Gastroesophageal sphincter (tissue), 4 donors: ENCODE results near the gene PSD. TPM values are rescaled to one million over a fixed set of nuclear protein-coding genes. Genes with fewer than 3 reads are reported as not detected.

ENCODE experiments used
- ATAC-seq: fragments of 150-250 bp; one replicate; pipeline ENCODE4 v1.9.1; 2016; ENCODE audit warnings: mild to moderate bottlenecking, moderate library complexity
- H3K27ac ChIP-seq, 4 donors: fragments of 200-600 bp; sonication (generic) in 3 of 4; 1 replicate in 3 of 4; 2 replicates in 1 of 4; pipeline ENCODE4 v1.5.1; 2016 to 2019
- H3K27me3 ChIP-seq: fragments of 200-600 bp; sonication (generic); one replicate; pipeline ENCODE4 v1.5.1; 2019
- H3K36me3 ChIP-seq, 2 donors: fragments of 200-600 bp; sonication (generic); one replicate each; pipeline ENCODE4 v1.5.1; 2019; ENCODE audit warnings: control low read depth in 1 of 2
- H3K4me1 ChIP-seq, 3 donors: fragments of 200-600 bp; sonication (generic); 1 replicate in 2 of 3; 2 replicates in 1 of 3; pipeline ENCODE4 v1.5.1; 2016 to 2019; ENCODE audit warnings: control low read depth in 2 of 3
- H3K4me3 ChIP-seq, 2 donors: fragments of 200-600 bp; sonication (generic); one replicate each; pipeline ENCODE4 v1.5.1; 2019; ENCODE audit warnings: mild to moderate bottlenecking in 1 of 2, moderate library complexity in 1 of 2
- H3K9me3 ChIP-seq, 3 donors: fragments of 200-600 bp; sonication (generic); one replicate each; pipeline ENCODE4 v1.5.1; 2017 to 2019; ENCODE audit warnings: control low read depth in 2 of 3
- EP300 ChIP-seq: sonication (generic); formaldehyde crosslinking; IDR thresholded peaks from one replicate; pipeline ENCODE4 v1.6.1; 2017; ENCODE audit warnings: antibody characterized with exemption, mild to moderate bottlenecking
- POLR2A ChIP-seq, 2 donors: fragments of 450-650 bp; IDR thresholded peaks; one replicate each; pipeline ENCODE4 v1.6.1; 2017; ENCODE audit warnings: antibody characterized with exemption in 2 of 2, mild to moderate bottlenecking in 2 of 2, moderate library complexity in 1 of 2
- POLR2AphosphoS5 ChIP-seq: sonication (generic); formaldehyde crosslinking; IDR thresholded peaks from one replicate; pipeline ENCODE4 v1.6.1; 2017; ENCODE audit warnings: antibody characterized with exemption
- WGBS, 2 donors: methylation state at CpG; one replicate each; pipeline ENCODE4 v1.1.5; 2018; ENCODE audit warnings: low coverage in 1 of 2; 5-methylcytosine and 5-hydroxymethylcytosine counted together
- total RNA-seq, 4 donors: library from RNA; depleted of rRNA; stranded (reverse); fragments of >200 nt; gene quantifications; one replicate each; pipeline ENCODE4 v1.1.0, GENCODE V29; 2016
- TF ChIP-seq, protein P1 (sequence below), 4 experiments: fragments of 200-600 bp in 2 of 4; fragments of 450-650 bp in 2 of 4; sonication (generic) in 1 of 4; IDR thresholded peaks; one replicate each; pipeline ENCODE4 v1.5.1; 2017 to 2019; ENCODE audit warnings: antibody characterized with exemption in 4 of 4, mild to moderate bottlenecking in 2 of 4, moderate library complexity in 2 of 4

The PSD gene
- total RNA-seq, 4 donors from 2014 or later = 28.6 to 195 (median 41.4) TPM

DNA sequence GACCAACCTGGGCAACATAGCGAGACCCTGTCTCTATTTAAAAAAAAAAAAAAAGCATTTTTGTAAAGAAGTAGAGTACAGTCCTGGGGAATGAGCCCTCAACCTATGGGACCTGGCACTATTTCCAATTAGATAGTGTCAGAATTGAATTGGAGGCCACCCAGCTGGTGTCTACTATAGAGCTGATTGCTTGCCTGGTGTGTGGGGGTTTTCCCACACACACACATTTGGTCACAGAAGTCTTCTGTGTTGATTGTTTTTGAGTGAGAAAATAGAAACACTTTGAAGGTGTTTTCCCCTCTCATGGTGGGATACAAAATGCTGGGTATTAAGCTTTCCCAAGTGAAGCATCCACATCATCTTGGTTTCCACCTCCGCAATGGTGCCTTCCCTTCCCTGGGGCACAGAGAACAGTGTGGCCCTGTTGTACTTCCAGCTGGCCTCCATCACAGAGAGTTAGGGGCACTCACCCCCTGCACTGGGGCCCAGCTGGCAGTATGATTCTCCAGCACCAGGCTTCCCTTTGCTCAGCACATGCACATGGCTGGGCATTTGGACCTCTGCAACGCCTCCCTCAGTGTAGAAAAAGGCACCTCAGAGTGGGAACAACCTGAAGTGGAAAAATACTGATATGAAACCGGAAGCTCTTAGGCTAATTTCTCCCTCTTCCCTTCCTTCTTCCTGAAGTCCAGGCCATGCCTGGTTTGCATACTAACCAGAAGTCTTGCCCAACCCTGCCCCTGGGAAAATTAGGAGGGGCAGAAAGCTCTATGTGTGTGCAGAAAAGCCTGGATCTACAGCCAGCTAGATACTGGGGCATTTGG is 33.8 kb downstream of the PSD start:
- TF ChIP-seq EP300 (no peak), POLR2A (IDR thresholded peaks at IDR 0.05) (no peak), POLR2AphosphoS5 (no peak)
- TF ChIP-seq, protein P1, sequence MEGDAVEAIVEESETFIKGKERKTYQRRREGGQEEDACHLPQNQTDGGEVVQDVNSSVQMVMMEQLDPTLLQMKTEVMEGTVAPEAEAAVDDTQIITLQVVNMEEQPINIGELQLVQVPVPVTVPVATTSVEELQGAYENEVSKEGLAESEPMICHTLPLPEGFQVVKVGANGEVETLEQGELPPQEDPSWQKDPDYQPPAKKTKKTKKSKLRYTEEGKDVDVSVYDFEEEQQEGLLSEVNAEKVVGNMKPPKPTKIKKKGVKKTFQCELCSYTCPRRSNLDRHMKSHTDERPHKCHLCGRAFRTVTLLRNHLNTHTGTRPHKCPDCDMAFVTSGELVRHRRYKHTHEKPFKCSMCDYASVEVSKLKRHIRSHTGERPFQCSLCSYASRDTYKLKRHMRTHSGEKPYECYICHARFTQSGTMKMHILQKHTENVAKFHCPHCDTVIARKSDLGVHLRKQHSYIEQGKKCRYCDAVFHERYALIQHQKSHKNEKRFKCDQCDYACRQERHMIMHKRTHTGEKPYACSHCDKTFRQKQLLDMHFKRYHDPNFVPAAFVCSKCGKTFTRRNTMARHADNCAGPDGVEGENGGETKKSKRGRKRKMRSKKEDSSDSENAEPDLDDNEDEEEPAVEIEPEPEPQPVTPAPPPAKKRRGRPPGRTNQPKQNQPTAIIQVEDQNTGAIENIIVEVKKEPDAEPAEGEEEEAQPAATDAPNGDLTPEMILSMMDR (IDR thresholded peaks at IDR 0.05) = no peak
- peak overlapping the region in 2 of 4 donors; percentile 4 to 12 for H3K27ac ChIP-seq

GRCh38 chr10:102384053-102384452 is 34.5 kb downstream of the PSD start:
- no peak overlapping the region for H3K4me3 ChIP-seq
- no peaks in the 10 kb centered on the region for H3K27me3 ChIP-seq
- no peaks in the 10 kb centered on the region for H3K9me3 ChIP-seq
- no peak overlapping the region for H3K27ac ChIP-seq
- peaks cover 0 to 10% (median 0%) of the 10 kb centered on the region in 3 donors for H3K4me1 ChIP-seq
- 32 to 39% methylated on average over 6 of the region's 6 CpGs for WGBS, 2 donors
- no peak for ATAC-seq
- TF ChIP-seq, protein P1 (IDR thresholded peaks at IDR 0.05) = no peak
- TF ChIP-seq EP300 (no peak), POLR2AphosphoS5 (no peak), POLR2A (IDR thresholded peaks at IDR 0.05) (no peak)
- peaks cover 0 to 43% of the 10 kb centered on the region in 2 donors for H3K36me3 ChIP-seq

More for the DNA sequence above, 33.8 kb downstream of the PSD start:
- ATAC-seq = peak; percentile 61
- Histone ChIP-seq H3K4me1 (peaks cover 0 to 10% (median 0%) of the 10 kb centered on the region in 3 donors), H3K36me3 (peaks cover 0 to 35% of the 10 kb centered on the region in 2 donors), H3K9me3 (no peaks in the 10 kb centered on the region), H3K27me3 (no peaks in the 10 kb centered on the region), H3K4me3 (no peak overlapping the region)
- 20 to 81% methylated on average over 1 to 2 of the region's 4 CpGs for WGBS, 2 donors

GRCh38 chr10:102382871-102383270 is 35.7 kb downstream of the PSD start:
- Histone ChIP-seq H3K27ac (no peak overlapping the region), H3K27me3 (no peaks in the 10 kb centered on the region), H3K4me3 (no peak overlapping the region), H3K9me3 (no peaks in the 10 kb centered on the region), H3K36me3 (peaks cover 0 to 55% of the 10 kb centered on the region in 2 donors), H3K4me1 (peaks cover 0 to 10% (median 0%) of the 10 kb centered on the region in 3 donors)
- no peak for ATAC-seq
- WGBS, 2 donors = 83% methylated on average over 4 of the region's 8 CpGs; no CpG with 5 or more reads in 1 of the 2 donors
- TF ChIP-seq EP300 = no peak
- TF ChIP-seq, protein P1 (IDR thresholded peaks at IDR 0.05) = no peak
- TF ChIP-seq POLR2A (IDR thresholded peaks at IDR 0.05) = no peak
- no peak for TF ChIP-seq POLR2AphosphoS5

DNA sequence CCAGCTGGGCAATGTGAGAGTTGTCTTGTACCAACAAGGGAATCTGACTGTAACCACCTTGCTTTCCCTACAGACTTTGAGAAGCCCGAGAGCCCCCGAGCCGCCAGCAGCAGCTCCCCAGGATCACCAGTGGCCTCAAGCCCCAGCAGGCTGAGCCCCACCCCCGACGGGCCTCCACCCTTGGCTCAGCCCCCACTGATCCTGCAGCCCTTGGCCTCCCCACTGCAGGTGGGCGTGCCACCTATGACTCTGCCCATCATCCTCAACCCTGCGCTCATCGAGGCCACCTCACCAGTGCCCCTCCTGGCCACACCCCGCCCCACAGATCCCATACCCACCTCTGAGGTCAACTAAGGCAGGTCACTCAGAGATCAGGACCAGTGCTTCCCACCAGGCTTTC is 36.6 kb downstream of the PSD start:
- 77% methylated on average over 3 of the region's 9 CpGs; no CpG with 5 or more reads in 1 of the 2 donors for WGBS, 2 donors
- ATAC-seq = no peak
- Histone ChIP-seq H3K4me1 (peaks cover 0 to 10% (median 0%) of the 10 kb centered on the region in 3 donors), H3K9me3 (no peaks in the 10 kb centered on the region), H3K27ac (no peak overlapping the region), H3K27me3 (no peaks in the 10 kb centered on the region), H3K4me3 (no peak overlapping the region), H3K36me3 (peaks cover 0 to 64% of the 10 kb centered on the region in 2 donors)
- no peak for TF ChIP-seq POLR2A (IDR thresholded peaks at IDR 0.05)
- no peak for TF ChIP-seq EP300
- no peak for TF ChIP-seq POLR2AphosphoS5
- TF ChIP-seq, protein P1 (IDR thresholded peaks at IDR 0.05) = no peak

DNA sequence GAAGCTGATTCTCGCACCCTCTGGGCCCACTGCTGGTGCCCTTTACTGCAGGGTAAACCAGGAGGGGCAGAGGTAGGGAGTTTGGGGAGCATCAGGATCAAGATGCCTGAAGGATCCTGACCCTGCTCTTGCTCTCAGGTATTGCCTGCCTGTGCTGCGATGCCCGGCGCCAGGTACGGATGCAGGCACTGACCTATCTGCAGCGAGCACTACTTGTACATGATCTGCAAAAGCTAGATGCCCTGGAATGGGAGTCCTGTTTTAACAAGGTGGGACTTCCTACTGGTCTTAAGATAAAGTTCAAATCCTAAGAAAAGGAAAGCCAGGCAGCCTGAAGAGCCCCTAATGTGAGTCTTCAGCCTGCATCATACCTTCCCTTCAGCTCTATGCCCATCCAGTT is 39.2 kb downstream of the PSD start:
- 100% methylated on average over 1 of the region's 6 CpGs for WGBS, 2 donors
- ATAC-seq = no peak

More for the DNA sequence above, 39.2 kb downstream of the PSD start:
- TF ChIP-seq POLR2A (IDR thresholded peaks at IDR 0.05) (no peak), EP300 (no peak)
- no peaks in the 10 kb centered on the region for H3K4me1 ChIP-seq
- no peak overlapping the region for H3K4me3 ChIP-seq
- H3K27me3 ChIP-seq = no peaks in the 10 kb centered on the region
- no peak overlapping the region for H3K27ac ChIP-seq
- H3K9me3 ChIP-seq = no peaks in the 10 kb centered on the region
- H3K36me3 ChIP-seq = peaks cover 0 to 90% of the 10 kb centered on the region in 2 donors
